DND-41 (cell line): ENCODE data around the gene GIT1.

Experiments
- ATAC-seq: fragments of 200-7000 bp; cut with Tn5 transposase; 3 replicates; pipeline ENCODE4 v1.9.1; 2021; ENCODE audit warnings: low read depth; ENCODE audit not compliant: insufficient read depth
- DNase-seq: peaks from one replicate; pipeline ENCODE4 v3.0.0-alpha.2; 2020
- H2AFZ ChIP-seq: 2 replicates; pipeline ENCODE4 v1.6.0; 2012; ENCODE audit warnings: low read depth, low read length
- H3K27ac ChIP-seq: 2 replicates; pipeline ENCODE4 v1.5.1; 2012; ENCODE audit warnings: low read length, inconsistent platforms
- H3K27me3 ChIP-seq: fragments of 200-600 bp; sonication (generic); 2 replicates; pipeline ENCODE4 v1.6.0; 2012; ENCODE audit warnings: low read length, mild to moderate bottlenecking, inconsistent platforms; ENCODE audit not compliant: insufficient read depth, poor library complexity
- H3K36me3 ChIP-seq: 2 replicates; pipeline ENCODE4 v1.5.1; 2012; ENCODE audit warnings: low read length, inconsistent platforms; ENCODE audit not compliant: insufficient read depth
- H3K4me1 ChIP-seq: 2 replicates; pipeline ENCODE4 v1.5.1; 2012; ENCODE audit warnings: mild to moderate bottlenecking, low read length; ENCODE audit not compliant: insufficient read depth
- H3K4me2 ChIP-seq: 2 replicates; pipeline ENCODE4 v1.6.0; 2012; ENCODE audit warnings: mild to moderate bottlenecking, moderate library complexity, low read length, inconsistent platforms; ENCODE audit not compliant: insufficient read depth
- H3K4me3 ChIP-seq, 2 experiments: fragments of 200-600 bp in 1 of 2; shearing (Covaris generic) in 1 of 2; 2 replicates each; pipeline ENCODE4 v1.5.1; 2012 to 2016; ENCODE audit warnings: inconsistent platforms in 2 of 2, low read length in 2 of 2, mild to moderate bottlenecking in 2 of 2, low read depth in 1 of 2, moderate library complexity in 1 of 2
- H3K79me2 ChIP-seq: 2 replicates; pipeline ENCODE4 v1.6.0; 2012; ENCODE audit warnings: low read length, inconsistent platforms; ENCODE audit not compliant: insufficient read depth
- H3K9ac ChIP-seq: 2 replicates; pipeline ENCODE4 v1.6.0; 2012; ENCODE audit warnings: low read depth, mild to moderate bottlenecking, inconsistent platforms, low read length, moderate library complexity
- H3K9me3 ChIP-seq: 2 replicates; pipeline ENCODE4 v1.5.1; 2012; ENCODE audit warnings: low read length, moderate library complexity, mild to moderate bottlenecking, inconsistent platforms; ENCODE audit not compliant: insufficient read depth, severe bottlenecking
- H4K20me1 ChIP-seq: 2 replicates; pipeline ENCODE4 v1.6.0; 2012; ENCODE audit warnings: low read length; ENCODE audit not compliant: insufficient read depth
- EZH2 ChIP-seq: IDR thresholded peaks from 3 replicates; pipeline ENCODE4 v1.6.1; 2012; ENCODE audit warnings: borderline replicate concordance, low read depth, mild to moderate bottlenecking, moderate library complexity, low read length, inconsistent platforms; ENCODE audit not compliant: severe bottlenecking
- TF ChIP-seq, protein P1 (sequence below): IDR thresholded peaks from 2 replicates; pipeline ENCODE4 v1.5.1; 2012; ENCODE audit warnings: borderline replicate concordance, low read length, moderate library complexity, mild to moderate bottlenecking; ENCODE audit not compliant: poor library complexity, severe bottlenecking; ENCODE audit errors: extremely low read depth

Gene GIT1

DNA sequence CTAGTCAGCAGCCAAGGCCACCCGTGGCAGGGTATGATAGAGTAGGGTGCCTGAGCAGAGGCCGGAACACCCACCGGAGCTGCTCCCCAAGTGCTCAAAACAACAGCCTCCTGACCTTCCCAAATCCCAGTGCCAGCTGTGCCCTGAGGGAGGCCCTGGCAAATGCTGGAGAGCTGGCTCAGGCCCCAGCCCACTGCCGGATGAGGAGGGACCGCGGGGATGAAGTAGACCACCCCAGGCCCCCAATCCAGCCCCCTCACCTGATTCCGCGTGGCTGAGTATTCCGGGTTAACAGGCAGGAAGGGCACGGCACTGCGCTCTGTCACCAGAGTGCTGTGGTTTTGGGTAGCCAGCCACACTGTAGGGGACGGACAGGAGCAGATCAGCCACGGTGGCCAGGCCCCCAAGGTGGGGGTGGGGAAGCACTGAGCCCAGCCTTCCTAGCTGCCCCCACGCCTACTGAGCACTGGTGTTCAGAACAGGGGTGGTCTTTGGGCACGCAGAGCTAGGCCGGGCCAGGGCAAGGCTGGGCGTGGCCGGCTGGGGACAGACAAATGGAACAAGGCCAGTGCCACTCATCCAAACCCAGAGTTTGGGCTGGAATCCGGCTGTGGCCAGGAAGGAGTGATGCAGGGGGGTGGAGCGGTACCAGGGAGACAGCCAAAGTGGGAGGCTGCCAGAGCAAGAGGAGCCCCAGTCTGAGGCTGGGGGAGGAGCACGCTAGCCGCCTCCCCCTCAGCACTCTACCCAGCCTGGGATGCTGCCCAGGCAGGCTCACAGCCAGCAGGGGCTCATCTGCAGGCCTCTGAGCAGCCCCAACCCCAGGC is 11.8 kb downstream of the GIT1 start:
- H3K79me2 ChIP-seq: 0 out of 2 replicates have a peak, but pooled peaks cover 6% of the 10 kb centered on the region
- peaks cover 94% of the 10 kb centered on the region for H3K36me3 ChIP-seq
- H3K4me2 ChIP-seq: no peak overlapping the region
- H3K27me3 ChIP-seq: no peaks in the 10 kb centered on the region
- DNase-seq: no peak
- no peak overlapping the region for H2AFZ ChIP-seq
- H3K9ac ChIP-seq: no peak overlapping the region
- no peak overlapping the region for H3K4me3 ChIP-seq
- peaks cover 62% of the 10 kb centered on the region for H4K20me1 ChIP-seq
- no peak for ATAC-seq
- TF ChIP-seq, protein P1, sequence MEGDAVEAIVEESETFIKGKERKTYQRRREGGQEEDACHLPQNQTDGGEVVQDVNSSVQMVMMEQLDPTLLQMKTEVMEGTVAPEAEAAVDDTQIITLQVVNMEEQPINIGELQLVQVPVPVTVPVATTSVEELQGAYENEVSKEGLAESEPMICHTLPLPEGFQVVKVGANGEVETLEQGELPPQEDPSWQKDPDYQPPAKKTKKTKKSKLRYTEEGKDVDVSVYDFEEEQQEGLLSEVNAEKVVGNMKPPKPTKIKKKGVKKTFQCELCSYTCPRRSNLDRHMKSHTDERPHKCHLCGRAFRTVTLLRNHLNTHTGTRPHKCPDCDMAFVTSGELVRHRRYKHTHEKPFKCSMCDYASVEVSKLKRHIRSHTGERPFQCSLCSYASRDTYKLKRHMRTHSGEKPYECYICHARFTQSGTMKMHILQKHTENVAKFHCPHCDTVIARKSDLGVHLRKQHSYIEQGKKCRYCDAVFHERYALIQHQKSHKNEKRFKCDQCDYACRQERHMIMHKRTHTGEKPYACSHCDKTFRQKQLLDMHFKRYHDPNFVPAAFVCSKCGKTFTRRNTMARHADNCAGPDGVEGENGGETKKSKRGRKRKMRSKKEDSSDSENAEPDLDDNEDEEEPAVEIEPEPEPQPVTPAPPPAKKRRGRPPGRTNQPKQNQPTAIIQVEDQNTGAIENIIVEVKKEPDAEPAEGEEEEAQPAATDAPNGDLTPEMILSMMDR: no peak
- no peak for TF ChIP-seq EZH2
- no peaks in the 10 kb centered on the region for H3K4me1 ChIP-seq
- no peak overlapping the region for H3K27ac ChIP-seq
- H3K9me3 ChIP-seq: no peaks in the 10 kb centered on the region

DNA sequence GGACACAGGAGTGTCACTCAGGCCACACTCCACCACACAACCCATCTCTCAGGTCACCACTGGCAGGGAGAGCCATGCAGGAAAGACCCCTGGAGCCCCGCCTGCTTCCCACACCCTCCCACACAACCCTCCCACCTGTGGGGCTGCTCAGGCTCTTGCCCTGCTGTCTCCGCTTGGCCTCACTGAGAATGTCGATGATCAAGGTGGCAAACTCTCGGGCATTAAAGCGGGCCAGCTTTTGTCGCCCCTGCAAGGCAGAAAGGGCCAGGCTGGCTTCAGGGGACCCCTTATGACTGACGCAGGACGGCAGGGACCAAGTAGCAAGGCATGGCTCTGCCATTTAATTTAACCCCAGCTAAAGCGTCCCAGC is 12.5 kb downstream of the GIT1 start:
- Histone ChIP-seq H3K36me3 (peaks cover 88% of the 10 kb centered on the region), H3K4me2 (no peak overlapping the region)

DNA sequence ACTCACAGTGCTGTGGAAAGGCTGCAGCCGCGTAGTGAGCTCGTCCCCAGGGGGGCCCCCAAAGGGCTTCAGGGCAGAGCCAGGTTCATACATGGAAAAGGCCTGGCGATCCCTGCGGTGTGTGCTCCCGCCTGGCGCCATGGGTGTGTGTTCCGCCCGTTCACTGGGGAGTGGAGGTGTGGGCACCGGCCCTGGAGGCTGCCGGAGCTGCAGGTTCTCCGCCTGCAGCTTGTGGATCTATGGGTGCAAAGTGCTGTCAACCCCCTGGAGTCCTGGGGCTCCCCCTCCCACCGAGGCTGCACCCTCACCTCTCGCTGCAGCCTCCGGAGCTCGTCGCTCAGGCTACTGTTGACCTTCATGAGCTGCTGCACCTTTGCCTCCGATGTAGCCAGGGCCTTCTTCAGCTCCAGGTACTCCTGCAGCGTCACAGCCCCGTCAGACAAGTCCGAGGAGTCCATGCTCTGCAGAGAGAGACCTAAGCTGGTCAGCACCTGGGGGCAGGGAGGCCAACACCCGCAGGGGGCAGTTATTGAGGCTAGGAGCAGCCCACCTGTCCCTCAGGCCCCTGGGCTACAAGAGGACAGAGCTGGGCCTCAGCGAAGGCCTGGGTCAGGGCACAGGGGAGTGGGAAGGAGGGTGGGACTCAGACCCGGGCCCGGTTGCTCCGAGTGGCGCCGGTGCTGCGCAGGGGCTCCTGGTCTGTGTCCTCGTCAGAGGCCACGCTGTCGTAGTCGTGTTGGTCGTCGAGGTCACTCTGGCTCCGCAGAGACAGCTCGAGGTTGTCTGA is 13.0 kb downstream of the GIT1 start:
- Histone ChIP-seq H2AFZ (no peak overlapping the region), H4K20me1 (peaks cover 64% of the 10 kb centered on the region), H3K79me2 (0 out of 2 replicates have a peak, but pooled peaks cover 4% of the 10 kb centered on the region), H3K4me2 (no peak overlapping the region), H3K4me3 (no peak overlapping the region), H3K27ac (no peak overlapping the region), H3K36me3 (peaks cover 88% of the 10 kb centered on the region), H3K9me3 (no peaks in the 10 kb centered on the region), H3K4me1 (no peaks in the 10 kb centered on the region), H3K9ac (no peak overlapping the region), H3K27me3 (no peaks in the 10 kb centered on the region)
- no peak for ATAC-seq
- TF ChIP-seq, protein P1: no peak
- no peak for DNase-seq

More for the DNA sequence above, 12.5 kb downstream of the GIT1 start:
- 0 out of 2 replicates have a peak, but pooled peaks cover 4% of the 10 kb centered on the region for H3K79me2 ChIP-seq
- ATAC-seq (no peak), DNase-seq (no peak)
- H3K9me3 ChIP-seq: no peaks in the 10 kb centered on the region
- no peak overlapping the region for H3K4me3 ChIP-seq
- H3K4me1 ChIP-seq: no peaks in the 10 kb centered on the region
- no peak overlapping the region for H2AFZ ChIP-seq
- TF ChIP-seq EZH2: no peak
- TF ChIP-seq, protein P1: no peak
- no peak overlapping the region for H3K9ac ChIP-seq
- H4K20me1 ChIP-seq: peaks cover 60% of the 10 kb centered on the region
- no peak overlapping the region for H3K27ac ChIP-seq
- no peaks in the 10 kb centered on the region for H3K27me3 ChIP-seq
